ENCODE results near the gene COL13A1. TPM values are rescaled to one million over a fixed set of nuclear protein-coding genes. Genes with fewer than 3 reads are reported as not detected.

COL13A1 gene
- total and polyA plus RNA-seq, 2 of the 8 experiments (the other 6 are each of a cell fraction or from before 2014, with no cell fraction given), result 2.6 to 5.2 TPM

GRCh38 chr10:69974551-69975155 is 172.9 kb downstream of the COL13A1 start:
- Histone ChIP-seq H3K23ac (ENCODE audit: insufficient read length) (no peak overlapping the region), H2AFZ (ENCODE audit: low read length) (no peak overlapping the region), H4K20me1 (replicated peaks in 1 of 2; ENCODE audit: control insufficient read depth in 1 of 2, insufficient read depth in 2 of 2, low read length in 2 of 2) (no peaks in the 10 kb centered on the region), H3K23me2 (ENCODE audit: low read depth, low read length) (no peaks in the 10 kb centered on the region), H3K4me1 (replicated peaks in 1 of 4; ENCODE audit: control insufficient read depth in 3 of 4, insufficient read depth in 4 of 4, low read length in 3 of 4) (no peaks in the 10 kb centered on the region; a peak in 1 of 7 replicates), H2BK15ac (ENCODE audit: low read length) (no peak overlapping the region), H3K4ac (replicated peaks; ENCODE audit: insufficient read length, low read depth, low read length) (no peak overlapping the region), H2BK12ac (ENCODE audit: low read depth, low read length) (no peak overlapping the region), H2BK20ac (ENCODE audit: low read length) (no peak overlapping the region), H3K79me2 (ENCODE audit: control insufficient read depth in 1 of 2, insufficient read depth in 2 of 2, low read length in 2 of 2) (no peaks in the 10 kb centered on the region), H3K14ac (ENCODE audit: insufficient read length) (no peak overlapping the region), H3K56ac (replicated peaks; ENCODE audit: insufficient read length, low read depth, low read length) (no peak overlapping the region), H3K9ac (replicated peaks in 1 of 4; ENCODE audit: extremely low read depth in 1 of 4, low read depth in 3 of 4, low read length in 3 of 4) (no peak overlapping the region), H2BK120ac (replicated peaks; ENCODE audit: low read depth, low read length) (no peak overlapping the region), H2BK5ac (ENCODE audit: low read depth, low read length) (no peak overlapping the region), H4K5ac (ENCODE audit: insufficient read length, low read depth, low read length) (no peak overlapping the region), H3K18ac (ENCODE audit: extremely low read depth, low read length) (no peak overlapping the region), H3K27me3 (replicated peaks in 1 of 4; ENCODE audit: control insufficient read depth in 3 of 4, extremely low read depth in 1 of 4, insufficient read depth in 3 of 4, low read length in 3 of 4) (peaks cover 0 to 5% (median 0%) of the 10 kb centered on the region in 4 experiments; a peak in 1 of 7 replicates), H3K4me2 (ENCODE audit: insufficient read depth in 1 of 2, low read depth in 2 of 2, low read length in 2 of 2) (no peak overlapping the region), H4K91ac (replicated peaks; ENCODE audit: insufficient read length, low read length) (no peak overlapping the region), H3K9me3 (ENCODE audit: insufficient read depth in 2 of 2, low read depth in 1 of 2, low read length in 1 of 2) (peaks cover 4% of the 10 kb centered on the region in 2 experiments; a peak in 2 of 4 replicates), H4K8ac (ENCODE audit: extremely low read depth, insufficient read depth, low read length) (no peak overlapping the region), H3K36me3 (ENCODE audit: control insufficient read depth in 2 of 4, insufficient read depth in 4 of 4, low read length in 3 of 4) (no peaks in the 10 kb centered on the region), H3K27ac (ENCODE audit: low read depth, low read length) (no peak overlapping the region), H2AK5ac (ENCODE audit: low read depth, low read length) (no peak overlapping the region), H3K79me1 (ENCODE audit: low read depth, low read length) (no peaks in the 10 kb centered on the region), H3K4me3 (ENCODE audit: extremely low read depth in 1 of 4, insufficient read depth in 2 of 4, low read depth in 3 of 4, low read length in 4 of 4) (no peak overlapping the region)
- ChIA-PET CTCF (ENCODE audit: partially characterized antibody) (interaction anchor here (1.2 to 2.5 kb wide), 4 partner anchors 9 to 16 kb away, joined by 3 to 11 read pairs (median 5); no protein-coding TSS in a partner anchor), POLR2A (ENCODE audit: partially characterized antibody) (no interaction called here)
- no peak for FAIRE-seq
- 92% methylated on average over 2 of the region's 2 CpGs; no CpG with 5 or more reads in 1 of the 2 experiments for WGBS, 2 experiments (ENCODE audit: extremely low coverage in 1 of 2, insufficient coverage in 1 of 2, insufficient read length in 1 of 2, insufficient replicate concordance in 2 of 2, low coverage in 1 of 2, low lambda C conversion rate in 2 of 2, missing lambda C conversion rate in 1 of 2)
- DNase-seq (ENCODE audit: low read depth in 1 of 2, low spot score in 2 of 2), result no peak
- TF ChIP-seq CTCF (IDR thresholded peaks at IDR 0.05; ENCODE audit: control extremely low read depth in 1 of 3, insufficient read depth in 1 of 3, low read depth in 1 of 3, low read length in 3 of 3) (no peak), TEAD4 (IDR thresholded peaks at IDR 0.05; ENCODE audit: low read depth, low read length) (no peak), NANOG (IDR thresholded peaks at IDR 0.05; ENCODE audit: insufficient read depth, low read depth, low read length, poor library complexity, severe bottlenecking) (no peak), POLR2AphosphoS5 (IDR thresholded peaks at IDR 0.05; ENCODE audit: low read depth, low read length) (no peak), KDM1A (IDR thresholded peaks at IDR 0.05; ENCODE audit: borderline replicate concordance, low read length) (no peak), RNF2 (IDR thresholded peaks at IDR 0.05; ENCODE audit: borderline replicate concordance, low read depth, low read length, missing control alignments, poor library complexity, severe bottlenecking) (no peak), GABPA (IDR thresholded peaks at IDR 0.05; ENCODE audit: borderline replicate concordance, insufficient read depth, low read length) (no peak), RBBP5 (IDR thresholded peaks at IDR 0.05; ENCODE audit: borderline replicate concordance, low read depth, low read length) (no peak)

All from H1 (cell line).